ENCODE results near the gene GPR26.
"Not testable (repeated sequence)": the region's sequence is repeated elsewhere in the genome, so short reads cannot be mapped to it uniquely, and the experiment has no call there.

The GPR26 gene

DNA sequence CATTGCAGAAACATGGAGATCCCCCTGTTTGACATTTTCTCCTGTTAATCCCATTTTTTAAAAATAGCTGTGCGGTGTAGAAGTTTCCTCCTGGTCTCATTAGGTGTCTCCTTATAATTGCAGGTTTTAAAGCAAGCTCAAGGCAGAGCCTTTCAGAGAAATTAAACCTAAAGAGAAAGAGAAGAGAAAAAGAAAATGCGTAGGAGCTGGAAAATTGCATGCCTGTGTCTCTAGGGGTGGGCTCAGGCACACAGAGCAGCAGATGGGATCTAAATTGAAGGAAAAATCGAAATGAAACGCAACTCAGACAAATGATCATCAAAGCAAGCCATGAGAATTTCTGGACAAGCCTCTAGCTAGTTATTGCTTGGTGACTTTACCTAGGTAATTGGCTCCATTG, 40.1 kb downstream of the GPR26 start:
- no peak for DNase-seq (ENCODE audit: low read depth in 2 of 3, low spot score in 1 of 3)

DNA sequence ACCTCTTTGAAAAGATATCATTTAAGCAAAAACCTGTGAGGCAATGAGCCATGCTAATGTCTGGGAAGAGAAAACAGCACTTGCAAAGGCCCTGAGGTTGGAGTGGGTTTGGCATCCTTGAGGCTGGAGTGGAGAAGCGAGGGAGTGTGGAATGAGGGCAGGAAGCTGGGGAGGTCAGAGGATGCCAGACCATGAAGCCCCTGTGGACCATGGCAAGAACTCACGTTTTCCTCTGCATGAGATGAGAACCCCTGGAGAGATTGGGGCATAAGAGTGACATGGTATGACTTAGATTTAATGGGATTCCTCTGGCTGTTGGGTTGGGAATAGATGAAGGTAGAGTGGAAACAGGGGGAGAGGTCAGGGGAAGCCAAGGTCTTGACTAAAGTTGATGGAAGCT, 49.4 kb downstream of the GPR26 start:
- DNase-seq (ENCODE audit: low read depth in 2 of 3, low spot score in 1 of 3), result no peak

DNA sequence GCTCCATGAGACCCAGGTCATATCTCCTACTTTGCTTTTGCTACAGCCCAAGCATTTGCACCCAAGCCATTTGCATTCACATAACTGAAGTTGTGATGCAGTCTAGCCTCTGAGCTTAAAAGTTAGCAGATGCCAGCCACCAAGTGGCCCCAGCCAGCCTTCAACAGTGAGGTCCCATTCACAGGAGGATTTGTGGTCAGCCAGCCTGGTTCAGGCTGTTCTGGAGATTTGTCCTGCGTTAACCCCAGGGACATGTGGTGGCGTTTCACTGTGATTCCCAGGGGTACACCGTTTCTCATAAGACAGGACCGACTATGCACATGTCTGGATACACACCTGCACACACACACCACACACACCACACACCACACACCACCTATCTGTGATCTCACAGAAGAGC, 51.2 kb downstream of the GPR26 start:
- no peak for DNase-seq (ENCODE audit: low read depth in 2 of 3, low spot score in 1 of 3)

DNA sequence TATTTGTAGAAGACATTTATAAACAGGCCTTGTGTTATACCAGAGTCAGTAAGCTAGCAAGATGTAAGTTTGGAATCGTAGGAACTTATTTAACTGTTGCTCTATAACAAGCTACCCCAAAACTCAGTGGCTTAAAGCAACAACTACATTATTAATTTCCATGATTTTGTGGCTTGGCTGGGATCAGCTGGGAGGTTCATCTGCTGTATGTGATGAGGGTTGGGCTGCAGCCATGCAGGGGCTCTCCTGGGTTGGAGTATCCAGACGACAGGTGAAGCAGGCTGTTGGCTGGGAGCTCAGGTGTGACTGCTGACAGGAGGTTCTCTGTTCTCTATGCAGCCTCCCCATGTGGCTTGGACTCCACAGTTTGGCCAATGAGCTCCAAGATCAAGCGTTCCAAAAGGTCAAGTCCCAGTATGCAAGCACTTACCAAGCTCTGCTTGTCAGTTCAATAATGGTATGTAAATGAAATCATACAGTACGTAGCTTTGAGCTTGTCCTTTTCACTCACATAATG, 52.4 kb downstream of the GPR26 start:
- no peak for DNase-seq (ENCODE audit: low read depth in 2 of 3, low spot score in 1 of 3)

DNA sequence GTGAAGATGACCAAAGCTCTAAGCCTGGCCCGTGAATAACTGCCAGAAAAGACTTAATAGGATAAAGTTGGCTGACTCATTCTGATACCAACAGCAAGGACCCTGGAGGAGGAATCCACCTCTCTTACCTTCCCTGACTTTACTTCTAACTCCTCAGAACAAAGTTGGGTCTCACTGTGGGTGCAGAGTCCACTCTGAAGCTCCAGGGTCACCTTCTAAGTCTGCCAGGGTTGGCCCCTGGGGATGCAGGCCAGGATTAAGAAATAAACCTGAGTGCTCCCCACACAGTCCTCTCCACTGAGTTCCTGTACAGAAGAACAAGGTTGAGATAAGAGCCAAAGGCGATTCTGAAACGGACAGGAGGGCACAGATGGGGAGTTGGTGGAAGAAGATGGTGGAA, 54.4 kb downstream of the GPR26 start:
- no peak for DNase-seq (ENCODE audit: low read depth in 2 of 3, low spot score in 1 of 3)

DNA sequence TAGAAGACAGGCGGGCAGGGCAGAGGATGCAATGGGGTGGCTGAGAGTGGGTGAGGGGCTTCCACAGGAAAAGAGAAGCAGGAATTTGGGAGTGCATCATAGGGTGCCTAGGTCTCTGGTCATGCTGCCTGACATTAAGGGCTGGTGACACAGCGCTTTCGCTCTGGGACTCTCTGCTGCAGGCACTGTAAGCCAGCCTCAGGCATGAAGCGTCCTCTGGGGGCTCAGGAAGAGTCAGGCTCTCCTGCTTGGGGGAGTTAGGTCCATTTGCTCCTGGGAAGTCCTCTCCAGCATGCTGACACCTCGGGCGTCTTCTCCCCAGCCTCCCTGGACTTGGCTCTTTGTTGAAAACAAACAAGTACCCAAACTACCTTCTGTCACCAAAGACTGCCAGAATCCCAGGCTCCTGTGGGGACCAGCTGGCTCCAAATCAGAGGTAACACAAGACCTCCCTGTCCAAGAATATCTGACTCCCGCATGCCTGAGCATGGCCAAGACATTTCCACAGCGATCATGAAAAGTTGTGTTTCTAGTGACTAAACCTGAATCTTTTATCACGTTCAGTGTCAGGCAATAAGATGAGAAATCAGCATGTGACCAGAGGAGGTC, 55.4 kb downstream of the GPR26 start:
- no peak for DNase-seq (ENCODE audit: low read depth in 2 of 3, low spot score in 1 of 3)

DNA sequence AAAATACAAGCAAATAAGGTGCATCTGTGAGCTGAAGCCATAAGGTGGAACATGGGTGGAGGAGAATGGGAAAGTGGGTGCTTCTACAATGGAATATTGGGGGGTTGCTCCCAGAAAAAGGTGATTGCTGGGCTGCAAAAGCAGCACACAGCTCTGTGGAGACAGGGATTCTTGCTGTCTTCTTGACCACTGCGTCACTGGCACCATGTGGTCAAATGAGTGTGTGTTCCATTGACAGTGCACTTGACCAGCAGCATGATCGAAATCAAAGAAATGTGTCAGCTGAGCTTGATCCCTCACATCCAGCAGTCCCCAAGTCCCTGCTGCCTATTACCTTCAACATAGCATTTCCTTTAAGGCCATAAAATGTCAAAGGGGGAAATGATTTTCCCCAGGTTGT, 56.2 kb downstream of the GPR26 start:
- no peak for DNase-seq (ENCODE audit: low read depth in 2 of 3, low spot score in 1 of 3)

DNA sequence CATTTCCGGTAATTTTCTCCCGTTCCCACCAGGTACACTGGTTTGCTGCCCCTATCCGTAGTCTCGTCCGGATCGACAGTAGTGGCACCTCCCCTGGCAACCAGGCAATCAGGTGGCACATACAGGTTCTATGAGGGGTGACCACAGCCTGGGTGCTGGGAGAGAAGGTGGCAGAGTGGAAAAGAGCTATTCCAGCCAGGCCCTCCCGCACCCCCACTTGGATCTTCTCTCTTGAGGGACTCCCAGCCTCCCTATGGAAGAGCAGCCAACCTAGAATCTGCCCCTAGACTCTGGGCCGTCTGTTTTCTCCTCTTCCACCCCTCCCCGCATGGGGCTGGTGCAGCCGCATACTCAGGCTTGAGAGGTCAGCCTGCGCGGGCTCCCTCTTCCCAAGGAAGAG, 58.6 kb downstream of the GPR26 start:
- no peak for DNase-seq (ENCODE audit: low read depth in 2 of 3, low spot score in 1 of 3)

DNA sequence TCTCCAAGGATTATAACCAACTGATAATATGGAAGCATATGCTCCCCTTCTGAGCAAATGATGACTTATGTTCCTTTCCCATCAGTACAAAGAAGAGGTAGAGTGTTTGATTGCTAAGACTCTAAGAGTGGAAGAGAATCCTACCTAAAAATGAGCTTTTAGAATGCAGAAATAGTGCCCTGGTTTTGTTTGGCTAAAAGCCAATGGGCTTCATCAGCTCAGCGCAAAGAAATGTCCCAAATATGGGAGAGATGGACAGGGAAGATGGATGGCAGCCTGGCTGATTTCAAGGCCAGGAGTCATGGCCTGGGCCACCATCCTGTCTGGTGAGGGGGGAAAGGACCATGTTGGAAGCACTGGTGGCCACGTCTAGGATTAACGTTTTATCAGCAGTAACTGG, 60.2 kb downstream of the GPR26 start:
- no peak for DNase-seq (ENCODE audit: low read depth in 2 of 3, low spot score in 1 of 3)

DNA sequence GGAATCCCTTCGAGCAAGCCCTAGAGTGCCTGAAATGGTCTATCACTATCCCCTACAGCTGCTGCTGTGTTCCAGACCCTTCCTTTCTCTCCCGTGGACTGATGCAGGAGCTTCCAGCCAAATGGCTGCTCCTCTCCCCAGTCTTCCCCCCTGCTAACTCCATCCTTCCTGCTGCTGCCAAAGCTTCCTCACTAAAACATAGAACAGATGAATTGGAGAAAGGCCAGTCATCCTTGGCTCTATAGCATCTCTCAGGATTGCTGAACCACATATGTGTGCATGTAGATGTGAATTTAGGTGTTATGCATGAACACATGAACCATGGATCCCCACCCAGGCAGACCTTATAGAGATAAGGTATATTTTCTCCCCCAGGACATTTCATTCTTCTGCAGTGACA, 60.7 kb downstream of the GPR26 start:
- no peak for DNase-seq (ENCODE audit: low read depth in 2 of 3, low spot score in 1 of 3)

DNA sequence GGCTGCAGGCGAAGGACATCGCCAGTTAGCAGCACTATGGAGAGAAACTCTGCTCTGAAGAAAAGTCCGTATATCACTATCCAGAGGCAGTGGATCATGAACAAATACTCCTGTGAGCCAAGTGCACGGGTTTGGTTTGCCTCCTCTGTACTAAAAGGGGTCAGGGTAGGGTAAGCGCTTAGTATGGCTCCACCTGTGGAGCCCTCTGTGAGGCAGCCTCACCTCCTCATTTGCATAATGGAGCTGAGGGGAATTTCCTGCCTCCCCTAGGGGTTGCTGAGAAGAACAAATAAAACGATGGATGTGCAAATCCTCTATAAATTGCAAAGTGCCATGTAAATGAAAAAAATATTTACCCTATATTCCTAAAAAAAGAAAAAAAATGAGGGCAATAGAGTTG, 63.4 kb downstream of the GPR26 start:
- DNase-seq (ENCODE audit: low read depth in 2 of 3, low spot score in 1 of 3), result no peak

DNA sequence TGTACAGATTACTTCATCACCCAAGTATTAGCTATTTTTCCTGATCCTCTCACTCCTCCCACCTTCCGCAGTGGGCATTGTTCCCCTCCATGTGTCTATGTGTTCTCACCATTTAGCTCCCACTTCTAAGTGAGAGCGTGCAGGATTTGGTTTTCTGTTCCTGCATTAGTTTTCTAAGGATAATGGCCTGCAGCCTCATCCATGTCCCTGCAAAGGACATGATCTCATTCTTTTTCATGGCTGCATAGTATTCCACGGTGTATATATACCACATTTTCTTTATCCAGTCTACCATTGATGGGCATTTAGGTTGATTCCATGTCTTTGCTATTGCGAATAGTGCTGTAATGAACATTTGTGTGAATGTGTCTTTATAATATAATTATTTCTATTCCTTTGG, 70.8 kb downstream of the GPR26 start:
- not testable (repeated sequence) for DNase-seq (ENCODE audit: low read depth in 2 of 3, low spot score in 1 of 3)

DNA sequence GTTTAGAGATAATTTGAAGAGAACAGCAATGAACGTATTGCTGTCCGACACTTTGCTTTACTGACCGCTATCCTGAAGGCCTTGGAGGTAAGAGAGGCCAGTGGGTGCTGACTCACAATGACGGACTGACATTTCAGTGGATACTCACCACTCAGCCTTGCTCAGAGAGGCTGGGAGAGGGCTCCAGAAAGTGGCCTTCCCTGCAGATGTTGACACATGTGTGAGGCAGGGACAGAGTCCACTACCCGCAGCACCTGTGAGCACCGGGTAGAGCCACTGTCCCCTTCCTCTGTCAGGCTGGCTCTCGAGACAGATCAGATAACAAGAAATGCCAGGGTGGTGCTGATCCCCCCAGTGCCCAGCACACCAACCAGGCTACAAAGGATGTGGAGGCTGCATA, 75.0 kb downstream of the GPR26 start:
- no peak for DNase-seq (ENCODE audit: low read depth in 2 of 3, low spot score in 1 of 3)

DNA sequence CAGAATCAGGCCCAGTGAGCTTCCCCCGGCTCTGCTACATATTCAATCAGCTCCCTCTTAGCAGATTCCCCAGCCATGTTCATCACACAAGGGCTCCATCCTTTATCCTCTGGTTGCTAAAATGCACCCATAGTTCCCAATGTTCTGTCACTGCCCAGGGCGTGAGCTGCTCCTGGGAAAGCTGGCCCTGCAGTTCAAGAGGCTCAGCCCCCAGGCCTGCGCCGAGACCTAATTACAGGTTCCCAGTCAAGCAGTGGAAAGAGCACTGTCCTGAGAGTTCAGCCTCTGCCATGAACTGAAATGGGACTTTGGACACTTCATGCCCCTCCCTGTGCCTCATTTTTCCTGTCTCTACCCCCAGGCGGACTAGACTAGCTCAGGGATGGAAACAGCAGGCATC, 75.6 kb downstream of the GPR26 start:
- DNase-seq (ENCODE audit: low read depth in 2 of 3, low spot score in 1 of 3), result no peak

DNA sequence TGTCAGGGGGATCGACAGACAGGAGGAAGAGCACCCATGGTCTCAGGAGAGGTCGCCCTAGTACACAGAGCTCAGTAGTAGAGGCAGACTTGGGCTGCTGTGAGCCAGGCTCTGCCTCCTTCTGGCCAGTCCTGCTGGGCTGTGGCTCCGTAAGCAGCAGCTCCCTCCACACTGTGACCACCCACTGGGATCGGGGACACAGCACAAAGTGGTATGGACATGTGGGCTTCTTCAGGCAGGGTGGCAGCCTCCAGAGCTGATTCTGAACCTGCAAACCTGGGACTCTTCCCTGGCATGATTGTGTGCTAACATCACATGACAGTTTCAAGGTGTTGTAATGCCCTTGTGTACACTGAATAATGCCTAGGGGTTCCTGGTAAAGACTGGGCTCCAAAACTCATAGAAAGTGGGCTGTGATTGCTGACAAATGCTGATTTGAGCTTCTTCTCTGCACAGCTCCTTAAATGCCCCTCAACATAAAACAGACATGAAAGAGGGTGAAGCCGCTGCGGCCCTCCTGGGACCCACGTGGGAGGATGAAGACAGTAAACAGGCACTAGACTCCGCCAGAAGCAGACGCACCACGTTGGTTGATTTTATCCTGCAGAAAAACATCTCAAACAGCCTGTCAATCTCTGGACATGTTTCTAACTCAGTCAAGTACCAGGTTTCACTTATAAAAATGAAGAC, 76.7 kb downstream of the GPR26 start:
- no peak for DNase-seq (ENCODE audit: low read depth in 2 of 3, low spot score in 1 of 3)

DNA sequence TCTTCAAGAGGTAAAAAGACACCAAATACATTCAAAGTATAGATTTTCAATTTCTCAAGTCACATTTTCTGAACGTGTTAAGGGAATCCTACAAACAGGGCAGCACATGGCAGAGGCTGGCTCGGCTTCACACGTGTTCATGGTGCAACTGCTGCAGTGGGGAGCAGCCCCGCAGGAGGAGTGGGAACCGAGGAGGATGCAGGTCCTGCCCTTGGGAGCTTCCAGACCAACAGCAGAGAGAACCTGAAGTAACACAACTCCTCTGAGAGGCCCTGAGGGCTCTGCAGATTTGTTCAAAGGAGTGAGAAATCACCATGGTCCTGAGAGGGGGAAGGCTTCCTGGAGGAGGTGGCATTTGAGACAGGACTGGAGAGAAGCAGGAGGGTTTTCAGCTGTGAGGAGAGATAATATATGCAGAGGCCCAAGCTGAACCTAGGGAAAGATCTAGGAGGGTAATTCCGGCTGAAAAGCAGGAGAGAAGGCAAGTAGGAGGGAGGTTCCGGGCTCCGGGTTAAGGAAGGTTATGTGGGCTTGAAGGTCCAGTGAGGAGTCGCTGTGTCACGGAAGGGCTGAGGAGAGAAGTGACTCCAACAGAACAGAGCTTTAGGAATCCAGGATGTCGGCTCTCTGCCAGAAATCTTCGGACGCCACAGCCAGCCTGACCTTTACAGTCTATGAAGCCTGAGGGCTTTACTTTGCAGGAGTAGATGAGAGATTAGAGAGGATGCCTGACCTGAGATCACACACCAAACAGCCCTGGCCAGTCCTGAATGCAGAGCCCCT, 77.5 kb downstream of the GPR26 start:
- DNase-seq (ENCODE audit: low read depth in 2 of 3, low spot score in 1 of 3), result no peak

DNA sequence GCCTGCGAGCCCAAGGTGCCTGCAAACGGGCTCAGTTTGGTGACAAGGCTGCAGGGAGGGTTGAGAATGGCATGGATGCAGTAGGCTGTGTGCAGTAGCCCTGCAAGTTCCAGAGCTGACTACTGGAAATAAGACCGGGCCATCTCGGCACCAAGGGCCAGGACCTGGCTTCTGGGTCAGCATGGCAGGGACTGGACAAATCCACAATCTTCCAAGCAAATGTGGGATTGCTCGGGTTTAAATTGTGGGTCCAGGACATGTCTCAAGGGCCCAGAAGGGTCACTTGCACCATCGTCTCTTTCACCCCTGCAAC, 78.0 kb downstream of the GPR26 start:
- no peak for DNase-seq (ENCODE audit: low read depth in 2 of 3, low spot score in 1 of 3)

Data from stimulated activated CD4-positive, alpha-beta T cell treated with anti-CD3 and anti-CD28 coated beads, Interleukin-12 subunit alpha, Interleukin-12 subunit beta, amount 100 ng/mL, for 48 hours (primary cell).